ENCODE data around the gene NUP62.

NUP62 gene

GRCh38 chr19:49857061-49857837, 72.1 kb downstream of the NUP62 start:
- DNase-seq, result no peak
- POLR2A ChIA-PET, result no interaction called here
- Histone ChIP-seq H3K27ac (ENCODE audit: insufficient read depth in 1 of 2, low read depth in 1 of 2, low read length in 2 of 2, poor library complexity in 1 of 2, severe bottlenecking in 2 of 2) (no peak overlapping the region), H3K36me3 (ENCODE audit: control insufficient read depth in 4 of 4, insufficient read depth in 4 of 4, low read length in 3 of 4) (peaks cover 3 to 72% (median 52%) of the 10 kb centered on the region in 4 experiments), H3K4me1 (ENCODE audit: control extremely low read depth in 1 of 4, control insufficient read depth in 4 of 4, insufficient read depth in 4 of 4, low read length in 3 of 4) (peaks cover 2 to 12% (median 6%) of the 10 kb centered on the region in 4 experiments), H3K27me3 (replicated peaks in 2 of 5; ENCODE audit: control insufficient read depth in 4 of 5, insufficient read depth in 5 of 5, low read length in 4 of 5) (no peaks in the 10 kb centered on the region), H3K9me3 (ENCODE audit: control extremely low read depth in 1 of 5, control insufficient read depth in 4 of 5, insufficient read depth in 2 of 5, low read depth in 1 of 5, low read length in 4 of 5) (no peaks in the 10 kb centered on the region), H3K4me3 (ENCODE audit: control insufficient read depth in 1 of 7, extremely low read depth in 1 of 7, insufficient read depth in 4 of 7, low read depth in 2 of 7, low read length in 6 of 7) (no peak overlapping the region)
- CTCF ChIA-PET, result interaction anchor here (0.8 to 1.0 kb wide), 2 partner anchors 12 to 39 kb away, joined by 3 read pairs; no protein-coding TSS in a partner anchor
- 97% methylated on average over 25 of the region's 26 CpGs for WGBS (ENCODE audit: insufficient coverage)
